Panc1 (cell line): ENCODE data around the gene FGF14. TPM values are rescaled to one million over a fixed set of nuclear protein-coding genes. Genes with fewer than 3 reads are reported as not detected.

Experiments
- ATAC-seq: fragments of 200-7000 bp; cut with Tn5 transposase; 2 replicates; pipeline ENCODE4 v1.9.1; 2020; ENCODE audit warnings: mild to moderate bottlenecking, moderate library complexity
- BruUV-seq: library from RNA; stranded (reverse); fragments of 400-500 nt; replicated peaks from 2 replicates; lab custom pipeline; 2021; lab: Mats Ljungman, UMichigan
- CTCF ChIA-PET: fragments of 300-600 bp; sonication (Branson Sonifier 250); formaldehyde crosslinking; loops from one replicate; lab custom pipeline; 2022; ENCODE audit warnings: antibody characterized with exemption; lab: Charles Lee
- POLR2A ChIA-PET: fragments of 300-600 bp; sonication (Branson Sonifier 250); formaldehyde crosslinking; loops from one replicate; lab custom pipeline; 2022; ENCODE audit warnings: antibody characterized with exemption; lab: Charles Lee
- DNase-seq: peaks from one replicate; pipeline ENCODE4 v3.0.0-alpha.2; 2010; ENCODE audit warnings: low read depth, low spot score
- H3K27ac ChIP-seq: 2 replicates; pipeline ENCODE4 v1.5.1; 2011; ENCODE audit warnings: mild to moderate bottlenecking, low read length, inconsistent platforms
- H3K27me3 ChIP-seq: fragments of 200-500 bp; sonication (Bioruptor generic); 2 replicates; pipeline ENCODE4 v1.6.0; 2014; ENCODE audit warnings: low read length, inconsistent platforms; ENCODE audit not compliant: control insufficient read depth, insufficient read depth
- H3K36me3 ChIP-seq: fragments of 200-500 bp; sonication (Bioruptor generic); 2 replicates; pipeline ENCODE4 v1.5.1; 2014; ENCODE audit warnings: inconsistent platforms, mild to moderate bottlenecking, low read length, moderate library complexity; ENCODE audit not compliant: control insufficient read depth, insufficient read depth
- H3K4me1 ChIP-seq: 2 replicates; pipeline ENCODE4 v1.5.1; 2011; ENCODE audit warnings: inconsistent platforms, mild to moderate bottlenecking, low read length, moderate library complexity; ENCODE audit not compliant: control insufficient read depth, insufficient read depth
- H3K4me3 ChIP-seq, 2 experiments: 2 replicates each; pipeline ENCODE4 v1.5.1; 2011 to 2012; ENCODE audit warnings: low read depth in 2 of 2, low read length in 2 of 2, mild to moderate bottlenecking in 2 of 2, inconsistent platforms in 1 of 2, moderate library complexity in 1 of 2
- H3K9me3 ChIP-seq: fragments of 200-500 bp; sonication (Bioruptor generic); 2 replicates; pipeline ENCODE4 v1.5.1; 2014; ENCODE audit warnings: low read depth, mild to moderate bottlenecking, inconsistent platforms, low read length, moderate library complexity; ENCODE audit not compliant: control insufficient read depth, insufficient read depth
- CTCF ChIP-seq: fragments of 450-650 bp; IDR thresholded peaks from 2 replicates; pipeline ENCODE4 v1.5.1; 2017; ENCODE audit warnings: mild to moderate bottlenecking
- POLR2AphosphoS5 ChIP-seq: IDR thresholded peaks from 2 replicates; pipeline ENCODE4 v1.6.1; 2012; ENCODE audit warnings: mild to moderate bottlenecking, low read depth, low read length, moderate library complexity
- REST ChIP-seq, 2 experiments: IDR thresholded peaks; 2 replicates each; pipeline ENCODE4 v1.6.1; 2011 to 2012; ENCODE audit warnings: low read depth in 2 of 2, control low read depth in 1 of 2, low read length in 1 of 2, mild to moderate bottlenecking in 1 of 2, moderate library complexity in 1 of 2; ENCODE audit not compliant: insufficient read depth in 1 of 2
- SIN3A ChIP-seq: IDR thresholded peaks from 2 replicates; pipeline ENCODE4 v1.6.1; 2012; ENCODE audit warnings: low read depth, mild to moderate bottlenecking, low read length, moderate library complexity, borderline replicate concordance; ENCODE audit not compliant: insufficient read depth
- TCF7L2 ChIP-seq: IDR thresholded peaks from 2 replicates; pipeline ENCODE4 v1.6.1; 2011; ENCODE audit warnings: mild to moderate bottlenecking, low read depth, low read length, inconsistent platforms
- in situ Hi-C: cut with HindIII; loops from 2 replicates; pipeline ENCODE4 v1.10.0; 2016; ENCODE audit warnings: low sequenced_read_pairs, low pct_unique_long_range_greater_than_20kb
- intact Hi-C: fragments of 100-400 bp; cut with micrococcal nuclease; formaldehyde crosslinking; loops from one replicate; pipeline ENCODE4 v1.10.0; 2022; ENCODE audit not compliant: unreplicated experiment
- total RNA-seq: library from RNA; stranded (reverse); gene quantifications from one replicate; pipeline ENCODE4 v1.2.1, GENCODE V29; 2021; ENCODE audit not compliant: unreplicated experiment

FGF14 gene
- total RNA-seq, 1 experiment from 2014 or later: 0.03 TPM

GRCh38 chr13:102185375-102185984 lies 216.4 kb downstream of the FGF14 start:
- TF ChIP-seq SIN3A (no peak), CTCF (no peak), POLR2AphosphoS5 (no peak), REST (IDR thresholded peaks at IDR 0.05; ENCODE audit: insufficient read depth in 1 of 2, low read depth in 2 of 2, low read length in 1 of 2) (no peak), TCF7L2 (no peak)
- Histone ChIP-seq H3K36me3 (no peaks in the 10 kb centered on the region), H3K27ac (no peak overlapping the region), H3K9me3 (no peaks in the 10 kb centered on the region), H3K27me3 (no peaks in the 10 kb centered on the region), H3K4me3 (no peak overlapping the region), H3K4me1 (no peaks in the 10 kb centered on the region)
- DNase-seq (no peak), ATAC-seq (no peak)
- intact Hi-C loops (no loop called here), in situ Hi-C loops (no loop called here)
- ChIA-PET POLR2A (no interaction called here), CTCF (no interaction called here)
- no TSS peak for BruUV-seq

GRCh38 chr13:102183509-102184182 lies 218.2 kb downstream of the FGF14 start:
- Histone ChIP-seq H3K9me3 (no peaks in the 10 kb centered on the region), H3K36me3 (no peaks in the 10 kb centered on the region), H3K4me1 (no peaks in the 10 kb centered on the region), H3K4me3 (no peak overlapping the region), H3K27me3 (no peaks in the 10 kb centered on the region), H3K27ac (no peak overlapping the region)
- no peak for ATAC-seq
- in situ Hi-C loops: no loop called here
- intact Hi-C loops: no loop called here
- TF ChIP-seq TCF7L2 (no peak), CTCF (no peak), REST (IDR thresholded peaks at IDR 0.05; ENCODE audit: insufficient read depth in 1 of 2, low read depth in 2 of 2, low read length in 1 of 2) (no peak)
- ChIA-PET CTCF (no interaction called here), POLR2A (no interaction called here)
- no TSS peak for BruUV-seq
- DNase-seq: no peak
